ENCODE data around the gene AHNAK. TPM values are rescaled to one million over a fixed set of nuclear protein-coding genes. Genes with fewer than 3 reads are reported as not detected.

AHNAK gene
- total and polyA plus RNA-seq, 2 of the 8 experiments (the other 6 are each of a cell fraction or from before 2014, with no cell fraction given), result 2.0 to 5.8 TPM

DNA sequence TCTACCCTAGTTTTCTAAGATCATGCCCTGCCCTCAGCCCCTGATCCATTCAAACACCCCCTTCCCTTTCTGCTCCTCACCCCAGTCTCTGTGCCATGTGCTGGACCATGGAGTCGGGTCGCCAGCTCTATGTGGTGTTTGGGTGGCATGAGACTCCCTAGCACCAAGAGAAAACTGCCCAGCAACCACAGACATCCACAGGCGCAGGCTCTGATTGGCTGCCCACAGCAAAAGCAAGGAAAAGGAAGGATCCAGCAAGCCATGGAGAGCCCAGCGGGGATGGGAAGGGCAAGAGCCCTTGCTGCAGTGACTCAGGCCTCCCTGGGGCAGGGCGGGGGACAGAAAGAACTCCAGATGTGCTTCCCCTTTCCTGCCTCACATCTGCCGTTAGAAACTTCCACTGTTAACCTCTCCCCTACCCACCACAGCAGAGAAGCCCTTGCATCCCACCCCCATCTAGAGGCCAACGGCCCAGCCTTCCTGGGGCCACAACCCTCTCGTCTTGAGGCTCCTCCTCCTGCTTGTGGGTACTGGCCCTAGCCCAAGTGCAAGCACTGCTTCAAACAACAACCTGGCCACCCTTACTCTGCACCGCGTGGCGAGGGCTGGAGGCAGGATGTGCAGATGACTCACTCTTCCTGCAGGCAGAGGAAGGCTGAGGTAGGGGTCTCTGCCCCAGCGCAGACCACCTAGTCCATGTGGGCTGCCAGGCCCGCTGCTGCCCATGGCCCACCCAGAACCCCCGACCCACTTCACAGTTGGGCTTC, 9.7 kb upstream of the AHNAK start (continued):
- 0 out of 2 replicates have a peak, but pooled peaks have one; percentile 32 for TF ChIP-seq RBBP5 (IDR thresholded peaks at IDR 0.05; ENCODE audit: borderline replicate concordance, low read depth, low read length)
- TF ChIP-seq SP4 (IDR thresholded peaks at IDR 0.05; ENCODE audit: low read length), result no peak
- TF ChIP-seq EZH2 (IDR thresholded peaks at IDR 0.05; ENCODE audit: low read depth, low read length, severe bottlenecking), result no peak
- TF ChIP-seq YY1 (IDR thresholded peaks at IDR 0.05; ENCODE audit: low read depth, low read length), result no peak
- no peak for TF ChIP-seq HDAC6 (IDR thresholded peaks at IDR 0.05; ENCODE audit: low read depth, low read length)
- no peak for TF ChIP-seq TCF12 (IDR thresholded peaks at IDR 0.05; ENCODE audit: low read depth, low read length)
- no peak; the same call in 1 of the 2 replicates for TF ChIP-seq POLR2AphosphoS5 (IDR thresholded peaks at IDR 0.05; ENCODE audit: low read depth, low read length)
- TF ChIP-seq CHD1 (IDR thresholded peaks at IDR 0.05; ENCODE audit: low read depth, low read length), result no peak
- 0 out of 2 replicates have a peak, but pooled peaks have one; percentile 12 for TF ChIP-seq TAF1 (IDR thresholded peaks at IDR 0.05; ENCODE audit: low read depth, low read length)
- peak; percentile 47 for TF ChIP-seq SP1 (IDR thresholded peaks at IDR 0.05; ENCODE audit: low read depth, low read length)
- TF ChIP-seq TBP (IDR thresholded peaks at IDR 0.05; ENCODE audit: low read depth, low read length), result no peak
- TF ChIP-seq CEBPB (IDR thresholded peaks at IDR 0.05; ENCODE audit: low read depth, low read length), result no peak
- peak; percentile 87 for TF ChIP-seq CREB1 (IDR thresholded peaks at IDR 0.05)
- no peak for TF ChIP-seq SUZ12 (IDR thresholded peaks at IDR 0.05; ENCODE audit: low read length)
- no peak for TF ChIP-seq CTBP2 (IDR thresholded peaks at IDR 0.05; ENCODE audit: borderline replicate concordance, insufficient read depth, insufficient read length, low read length)
- TF ChIP-seq CBX5 (IDR thresholded peaks at IDR 0.05; ENCODE audit: low read depth, low read length), result no peak
- no peak for TF ChIP-seq SIX5 (IDR thresholded peaks at IDR 0.05; ENCODE audit: low read depth, low read length)
- TF ChIP-seq NRF1 (IDR thresholded peaks at IDR 0.05; ENCODE audit: low read depth, low read length), result no peak
- TF ChIP-seq CBX8 (IDR thresholded peaks at IDR 0.05; ENCODE audit: borderline replicate concordance, low read depth, low read length), result no peak
